22Rv1 (cell line): ENCODE measurements around the gene SUCO.

Experiments
- ZFX ChIP-seq: fragments of 450-650 bp; IDR thresholded peaks from 2 replicates; pipeline ENCODE4 v1.6.1; 2017; ENCODE audit warnings: antibody characterized with exemption, borderline replicate concordance
- TF ChIP-seq, protein P1 (sequence below): fragments of 450-650 bp; IDR thresholded peaks from 2 replicates; pipeline ENCODE4 v1.5.1; 2017; ENCODE audit warnings: mild to moderate bottlenecking

DNA sequence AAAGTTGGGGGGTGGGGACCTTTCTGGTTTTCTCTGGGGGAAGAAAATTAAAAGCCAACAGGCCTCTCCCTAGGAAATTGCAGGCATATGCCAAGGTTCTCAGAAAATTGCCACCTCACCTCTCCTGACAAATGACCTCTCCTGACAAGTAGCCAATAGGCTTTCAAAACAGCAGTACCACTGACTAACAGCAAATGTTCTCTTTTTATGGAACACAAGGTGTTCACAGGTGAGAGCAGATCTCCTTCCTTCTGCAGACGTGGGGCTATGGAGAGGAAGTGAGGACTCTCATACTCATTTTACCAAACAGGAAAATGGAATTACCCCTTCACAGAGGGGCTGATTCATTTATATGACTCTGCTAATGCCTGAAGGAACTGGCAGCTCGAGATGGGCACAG lies 32.7 kb upstream of the SUCO start:
- TF ChIP-seq, protein P1, sequence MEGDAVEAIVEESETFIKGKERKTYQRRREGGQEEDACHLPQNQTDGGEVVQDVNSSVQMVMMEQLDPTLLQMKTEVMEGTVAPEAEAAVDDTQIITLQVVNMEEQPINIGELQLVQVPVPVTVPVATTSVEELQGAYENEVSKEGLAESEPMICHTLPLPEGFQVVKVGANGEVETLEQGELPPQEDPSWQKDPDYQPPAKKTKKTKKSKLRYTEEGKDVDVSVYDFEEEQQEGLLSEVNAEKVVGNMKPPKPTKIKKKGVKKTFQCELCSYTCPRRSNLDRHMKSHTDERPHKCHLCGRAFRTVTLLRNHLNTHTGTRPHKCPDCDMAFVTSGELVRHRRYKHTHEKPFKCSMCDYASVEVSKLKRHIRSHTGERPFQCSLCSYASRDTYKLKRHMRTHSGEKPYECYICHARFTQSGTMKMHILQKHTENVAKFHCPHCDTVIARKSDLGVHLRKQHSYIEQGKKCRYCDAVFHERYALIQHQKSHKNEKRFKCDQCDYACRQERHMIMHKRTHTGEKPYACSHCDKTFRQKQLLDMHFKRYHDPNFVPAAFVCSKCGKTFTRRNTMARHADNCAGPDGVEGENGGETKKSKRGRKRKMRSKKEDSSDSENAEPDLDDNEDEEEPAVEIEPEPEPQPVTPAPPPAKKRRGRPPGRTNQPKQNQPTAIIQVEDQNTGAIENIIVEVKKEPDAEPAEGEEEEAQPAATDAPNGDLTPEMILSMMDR: no peak
- no peak for TF ChIP-seq ZFX
